ENCODE measurements around the gene OR2AE1.

Gene OR2AE1

GRCh38 chr7:99855236-99855635 lies 21.6 kb downstream of the OR2AE1 start:
- DNase-seq, result no peak

- no peak for DNase-seq
Observed at GRCh38 chr7:99848420-99849216, 28.2 kb downstream of the OR2AE1 start.

- DNase-seq, result no peak
Observed at GRCh38 chr7:99844328-99844727, 32.5 kb downstream of the OR2AE1 start.

DNA sequence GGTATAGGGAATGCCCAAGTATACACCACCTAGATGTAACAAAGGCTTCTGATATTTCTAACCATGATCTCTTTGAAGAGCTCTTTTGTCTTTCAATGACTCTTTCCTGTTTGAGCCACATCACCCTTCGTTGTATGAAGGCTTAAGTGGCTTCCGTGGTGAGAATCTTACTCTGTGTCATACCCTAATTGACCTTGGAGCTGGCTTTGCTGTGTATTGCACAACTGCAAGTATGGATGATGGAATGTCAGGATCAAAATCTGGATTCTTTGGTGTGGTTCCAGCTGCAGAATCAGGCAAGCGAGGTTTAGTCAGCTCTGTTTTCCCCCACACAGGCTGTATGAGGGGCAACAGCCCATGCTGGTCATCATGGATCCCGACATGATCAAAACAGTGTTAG lies 33.0 kb downstream of the OR2AE1 start:
- DNase-seq, result no peak

- DNase-seq, result no peak
Observed at GRCh38 chr7:99842926-99843325, 33.9 kb downstream of the OR2AE1 start.

DNA sequence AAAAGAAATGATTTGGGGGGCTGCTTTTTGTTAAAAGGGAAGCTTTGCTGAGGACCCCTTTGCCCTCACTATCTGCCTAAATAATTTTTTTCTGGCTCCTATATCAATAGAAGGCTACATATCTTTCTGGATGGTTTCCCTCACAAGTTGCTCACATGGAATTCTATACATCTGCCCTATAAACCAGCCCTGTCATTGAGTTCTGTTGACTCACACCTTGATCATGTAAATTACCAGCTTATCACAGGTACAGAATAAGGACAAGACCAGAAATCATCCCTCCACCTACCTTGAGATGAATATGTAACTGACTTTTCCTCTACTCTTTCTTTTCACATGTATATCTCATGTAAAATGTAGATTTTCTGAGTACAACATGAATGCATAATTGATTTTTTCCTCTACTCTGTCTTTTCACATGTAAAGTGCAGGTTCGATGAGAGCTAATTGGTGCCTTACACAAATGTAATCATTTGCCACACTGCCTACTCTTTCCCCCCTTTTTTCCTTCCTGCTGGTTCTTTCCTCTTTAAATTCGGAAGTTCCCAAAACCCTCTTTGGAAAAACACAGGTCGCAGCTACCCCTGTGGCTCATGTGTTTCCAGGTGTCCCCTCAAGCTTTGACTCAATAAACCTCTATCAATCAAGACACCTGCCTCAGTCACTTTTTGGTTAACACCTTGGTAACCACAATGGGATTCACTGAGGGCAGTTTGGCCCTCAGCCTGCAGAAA lies 36.5 kb downstream of the OR2AE1 start:
- DNase-seq, result no peak

DNA sequence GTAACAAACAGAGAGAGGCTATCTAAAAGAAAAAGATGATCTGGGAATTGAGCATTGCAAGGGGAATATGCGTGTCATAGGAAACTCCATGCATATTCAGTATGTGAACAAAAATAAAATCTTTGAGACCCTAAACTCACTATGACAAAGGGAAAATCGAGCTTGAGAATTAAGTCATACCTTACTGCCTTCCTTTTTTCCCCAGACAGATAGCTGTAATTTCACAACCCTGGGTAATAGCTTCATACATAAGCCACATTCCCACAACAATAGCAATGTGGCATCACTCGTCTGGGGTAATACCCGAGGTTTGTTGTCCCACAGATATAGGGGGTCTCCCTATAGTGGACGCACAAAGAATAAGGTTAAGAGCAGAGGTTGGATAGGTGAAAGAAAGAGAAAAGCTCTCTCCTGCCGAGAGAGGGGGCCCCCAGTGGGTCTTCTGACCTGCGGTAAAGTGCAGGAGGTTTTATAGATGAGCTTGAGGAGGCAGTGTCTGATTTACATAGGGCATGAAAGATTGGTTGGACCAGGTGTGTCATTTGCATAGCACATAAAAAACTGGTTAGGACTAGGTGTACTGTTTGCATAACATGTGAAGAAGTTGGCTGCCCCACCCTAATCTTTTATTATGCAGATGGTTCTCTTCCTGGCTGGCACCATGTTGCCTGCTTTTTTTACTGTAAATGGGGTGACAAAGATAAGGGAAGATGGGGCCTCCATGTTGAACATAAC lies 37.4 kb downstream of the OR2AE1 start:
- no peak for DNase-seq

- DNase-seq, result no peak
Observed at GRCh38 chr7:99837649-99838361, 39.0 kb downstream of the OR2AE1 start.

GRCh38 chr7:99835189-99835588 lies 41.6 kb downstream of the OR2AE1 start:
- DNase-seq, result no peak

DNA sequence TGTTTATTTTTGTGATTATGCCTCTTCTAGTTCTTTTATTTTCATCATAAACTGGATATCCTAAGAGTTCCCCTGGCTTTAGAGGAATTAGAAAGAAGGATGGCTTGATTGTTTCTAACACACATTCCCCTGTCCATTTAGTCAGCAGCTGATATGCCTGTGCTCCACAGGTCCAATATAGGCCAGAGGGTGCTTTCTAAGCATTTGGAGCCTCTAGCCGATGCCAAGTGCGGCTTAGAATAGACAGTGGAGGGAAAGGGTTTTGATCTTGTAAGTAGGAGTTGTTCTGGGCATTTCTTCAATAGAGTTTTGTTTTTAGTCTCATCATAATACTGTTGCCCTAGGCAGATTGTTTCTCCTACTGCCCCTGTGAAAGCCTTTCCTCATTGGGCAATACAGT lies 42.5 kb downstream of the OR2AE1 start:
- no peak for DNase-seq

- DNase-seq, result no peak
Observed at GRCh38 chr7:99833289-99833877, 43.5 kb downstream of the OR2AE1 start.

DNA sequence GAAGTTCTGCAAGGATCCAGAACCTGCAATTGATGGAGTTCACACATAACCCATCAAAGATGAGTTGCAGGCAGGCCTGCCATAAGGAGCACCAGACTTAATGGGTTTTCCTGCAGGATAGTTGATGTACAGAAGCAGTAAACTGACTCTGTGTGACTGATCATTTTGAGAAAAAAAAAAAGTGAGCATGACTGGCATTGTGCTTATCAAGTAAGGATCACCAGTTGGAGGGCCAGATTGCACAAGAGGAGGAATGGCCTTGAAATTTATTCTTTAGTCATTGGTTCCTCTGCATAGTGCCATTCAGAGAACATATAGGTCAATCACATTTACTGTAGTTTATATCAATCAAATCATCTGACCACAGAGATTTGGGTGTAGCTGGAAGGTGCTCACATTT lies 45.2 kb downstream of the OR2AE1 start:
- no peak for DNase-seq

- DNase-seq, result no peak
Observed at GRCh38 chr7:99829524-99830160, 47.2 kb downstream of the OR2AE1 start.

- no peak for DNase-seq
Observed at GRCh38 chr7:99828811-99829210, 48.0 kb downstream of the OR2AE1 start.

GRCh38 chr7:99827040-99827778 lies 49.6 kb downstream of the OR2AE1 start:
- DNase-seq, result no peak
